IMR-90 (cell line): Measurements from ENCODE around the gene CACNA2D3. TPM values are rescaled to one million over a fixed set of nuclear protein-coding genes. Genes with fewer than 3 reads are reported as not detected.

Experiments
- ATAC-seq: fragments of 200-7000 bp; cut with Tn5 transposase; 2 replicates; pipeline ENCODE4 v1.9.1; 2020; ENCODE audit warnings: low read depth, mild to moderate bottlenecking, moderate library complexity
- BruUV-seq: library from RNA; stranded (reverse); fragments of 400-500 nt; replicated peaks from 2 replicates; lab custom pipeline; 2021; lab: Mats Ljungman, UMichigan
- CTCF ChIA-PET: fragments of 300-600 bp; formaldehyde crosslinking; extraction: SDS; loops from one replicate; lab custom pipeline; 2021; ENCODE audit warnings: antibody characterized with exemption; lab: Yijun Ruan, JAX
- POLR2A ChIA-PET: fragments of 300-600 bp; sonication (Branson Sonifier 250); formaldehyde crosslinking; loops from one replicate; lab custom pipeline; 2022; ENCODE audit warnings: antibody characterized with exemption; ENCODE audit not compliant: unreplicated experiment; lab: Charles Lee
- DNase-seq: peaks from one replicate; pipeline ENCODE4 v3.0.0; 2013
- H2AFZ ChIP-seq: replicated peaks from 2 replicates; pipeline ENCODE3; 2013; ENCODE audit warnings: low read length, mild to moderate bottlenecking; ENCODE audit not compliant: poor library complexity
- H2AK5ac ChIP-seq: 2 replicates; pipeline ENCODE4 v1.6.1; 2013; ENCODE audit warnings: low read depth, low read length, inconsistent platforms
- H2AK9ac ChIP-seq: replicated peaks from 2 replicates; pipeline ENCODE3; 2013; ENCODE audit warnings: mild to moderate bottlenecking, low read depth, low read length, moderate library complexity; ENCODE audit not compliant: poor library complexity
- H2BK120ac ChIP-seq: 2 replicates; pipeline ENCODE4 v1.6.1; 2013; ENCODE audit warnings: low read depth, low read length, inconsistent platforms
- H2BK15ac ChIP-seq: 3 replicates; pipeline ENCODE4 v1.6.1; 2013; ENCODE audit warnings: low read depth, low read length, inconsistent platforms
- H2BK20ac ChIP-seq: 2 replicates; pipeline ENCODE4 v1.6.1; 2013; ENCODE audit warnings: low read depth, mild to moderate bottlenecking, inconsistent platforms, low read length, moderate library complexity
- H2BK5ac ChIP-seq: 2 replicates; pipeline ENCODE4 v1.6.1; 2013; ENCODE audit warnings: mild to moderate bottlenecking, low read depth, low read length, inconsistent platforms; ENCODE audit not compliant: poor library complexity, severe bottlenecking
- H3K14ac ChIP-seq: replicated peaks from 2 replicates; pipeline ENCODE4 v1.6.1; 2013; ENCODE audit warnings: low read depth, low read length, inconsistent platforms
- H3K18ac ChIP-seq: 2 replicates; pipeline ENCODE4 v1.6.1; 2013; ENCODE audit warnings: low read depth, low read length, control low read depth
- H3K23ac ChIP-seq: 2 replicates; pipeline ENCODE4 v1.6.1; 2013; ENCODE audit warnings: low read depth, low read length, inconsistent platforms
- H3K27ac ChIP-seq: 2 replicates; pipeline ENCODE4 v1.5.1; 2013; ENCODE audit warnings: mild to moderate bottlenecking, control low read depth, low read length; ENCODE audit not compliant: insufficient read depth
- H3K27me3 ChIP-seq: 2 replicates; pipeline ENCODE4 v1.6.1; 2013; ENCODE audit warnings: low read length; ENCODE audit not compliant: control insufficient read depth, insufficient read depth
- H3K36me3 ChIP-seq: 2 replicates; pipeline ENCODE4 v1.6.1; 2013; ENCODE audit warnings: low read length, mixed read lengths; ENCODE audit not compliant: control insufficient read depth, insufficient read depth
- H3K4ac ChIP-seq: 2 replicates; pipeline ENCODE4 v1.6.1; 2013; ENCODE audit warnings: low read depth, low read length, inconsistent platforms
- H3K4me1 ChIP-seq: 2 replicates; pipeline ENCODE4 v1.6.1; 2013; ENCODE audit warnings: low read length, mixed read lengths; ENCODE audit not compliant: control insufficient read depth, insufficient read depth
- H3K4me2 ChIP-seq: 2 replicates; pipeline ENCODE4 v1.6.1; 2013; ENCODE audit warnings: low read depth, mild to moderate bottlenecking, control low read depth, low read length, moderate library complexity
- H3K4me3 ChIP-seq: 2 replicates; pipeline ENCODE4 v1.5.1; 2013; ENCODE audit warnings: low read depth, mild to moderate bottlenecking, control low read depth, low read length, moderate library complexity; ENCODE audit not compliant: insufficient read depth
- H3K56ac ChIP-seq: 2 replicates; pipeline ENCODE4 v1.6.1; 2013; ENCODE audit warnings: low read length, inconsistent platforms; ENCODE audit not compliant: insufficient read depth; ENCODE audit errors: extremely low read depth
- H3K79me1 ChIP-seq, 2 experiments: 2 replicates each; pipeline ENCODE4 v1.6.1; 2013; ENCODE audit warnings: low read length in 2 of 2, inconsistent platforms in 1 of 2, low read depth in 1 of 2
- H3K9ac ChIP-seq: 2 replicates; pipeline ENCODE4 v1.6.1; 2013; ENCODE audit warnings: low read depth, low read length, control low read depth
- H3K9me1 ChIP-seq: 2 replicates; pipeline ENCODE4 v1.6.1; 2013; ENCODE audit warnings: low read length, inconsistent platforms; ENCODE audit not compliant: insufficient read depth
- H3K9me3 ChIP-seq: 2 replicates; pipeline ENCODE4 v1.6.1; 2013; ENCODE audit warnings: low read length; ENCODE audit not compliant: control insufficient read depth, insufficient read depth
- H4K20me1 ChIP-seq: 2 replicates; pipeline ENCODE4 v1.6.1; 2013; ENCODE audit warnings: low read length, inconsistent platforms; ENCODE audit not compliant: insufficient read depth
- H4K5ac ChIP-seq: 2 replicates; pipeline ENCODE4 v1.6.1; 2013; ENCODE audit warnings: mild to moderate bottlenecking, low read depth, low read length, control low read depth
- H4K8ac ChIP-seq, 2 experiments: 2 replicates each; pipeline ENCODE4 v1.6.1; 2013; ENCODE audit warnings: low read depth in 2 of 2, low read length in 2 of 2, control low read depth in 1 of 2, inconsistent platforms in 1 of 2
- H4K91ac ChIP-seq: 2 replicates; pipeline ENCODE4 v1.6.1; 2013; ENCODE audit warnings: low read depth, low read length, inconsistent platforms; ENCODE audit not compliant: insufficient read depth
- BHLHE40 ChIP-seq: fragments of 150-350 bp; IDR thresholded peaks from 2 replicates; pipeline ENCODE4 v1.6.1; 2016; ENCODE audit warnings: mild to moderate bottlenecking, low read depth, low read length
- CEBPB ChIP-seq: IDR thresholded peaks from 2 replicates; pipeline ENCODE4 v1.6.1; 2012; ENCODE audit warnings: low read depth, low read length, improper control_type of control experiment
- FOS ChIP-seq: fragments of 150-350 bp; IDR thresholded peaks from 2 replicates; pipeline ENCODE4 v1.6.1; 2016; ENCODE audit warnings: low read depth, low read length
- MAFK ChIP-seq: IDR thresholded peaks from 2 replicates; pipeline ENCODE4 v1.6.1; 2012; ENCODE audit warnings: low read depth, low read length, improper control_type of control experiment
- MAZ ChIP-seq: IDR thresholded peaks from 2 replicates; pipeline ENCODE4 v1.6.1; 2012; ENCODE audit warnings: low read depth, mild to moderate bottlenecking, low read length, improper control_type of control experiment, moderate library complexity, borderline replicate concordance
- NFE2L2 ChIP-seq: fragments of 150-350 bp; IDR thresholded peaks from 2 replicates; pipeline ENCODE4 v1.6.1; 2016; ENCODE audit warnings: low read depth, mild to moderate bottlenecking, low read length
- POLR2A ChIP-seq: IDR thresholded peaks from 2 replicates; pipeline ENCODE4 v1.6.1; 2012; ENCODE audit warnings: mild to moderate bottlenecking, low read depth, low read length
- RAD21 ChIP-seq: IDR thresholded peaks from 2 replicates; pipeline ENCODE4 v1.6.1; 2012; ENCODE audit warnings: low read length, improper control_type of control experiment
- RCOR1 ChIP-seq: IDR thresholded peaks from 2 replicates; pipeline ENCODE4 v1.6.1; 2012; ENCODE audit warnings: mild to moderate bottlenecking, low read length, improper control_type of control experiment; ENCODE audit not compliant: insufficient replicate concordance
- RFX5 ChIP-seq: IDR thresholded peaks from 2 replicates; pipeline ENCODE4 v1.8.0; 2012; ENCODE audit warnings: low read depth, mild to moderate bottlenecking, low read length, moderate library complexity
- SMC3 ChIP-seq: fragments of 150-350 bp; IDR thresholded peaks from 2 replicates; pipeline ENCODE4 v1.6.1; 2016; ENCODE audit warnings: low read depth, mild to moderate bottlenecking, antibody characterized with exemption, low read length, moderate library complexity
- WGBS, 2 experiments: methylation state at CpG; one replicate each; pipeline versions ENCODE4 v1.1.5 to v1.1.7; 2013; ENCODE audit warnings: missing lambda C conversion rate in 2 of 2; ENCODE audit not compliant: insufficient read length in 1 of 2; ENCODE audit errors: extremely low coverage in 2 of 2; 5-methylcytosine and 5-hydroxymethylcytosine counted together
- dilution Hi-C: fragments of 300-500 bp; cut with HindIII; formaldehyde crosslinking; loops from one replicate; pipeline ENCODE4 v1.14.3; 2018; ENCODE audit warnings: low sequenced_read_pairs; ENCODE audit not compliant: unreplicated experiment
- in situ Hi-C: fragments of 300-500 bp; cut with MboI; formaldehyde crosslinking; loops from 3 replicates; pipeline ENCODE4 v1.14.3; 2019; ENCODE audit warnings: low sequenced_read_pairs, inconsistent platforms, mixed read lengths
- intact Hi-C: fragments of 100-400 bp; cut with micrococcal nuclease; formaldehyde crosslinking; loops from 2 replicates; pipeline ENCODE4 v1.10.0; 2022
- polyA plus RNA-seq, 3 experiments: library from polyadenylated mRNA; depleted of rRNA; stranded (reverse); fragments of >200 nt; gene quantifications; 2 replicates each; pipeline ENCODE4 v1.2.3, GENCODE V29; 2012; ENCODE audit warnings: low replicate concordance in 1 of 3
- total RNA-seq: library from RNA; depleted of rRNA; stranded (reverse); fragments of >200 nt; gene quantifications from 2 replicates; pipeline ENCODE4 v1.2.3, GENCODE V29; 2012
- TF ChIP-seq, protein P1 (sequence below): conservative IDR thresholded peaks from 2 replicates; pipeline ENCODE4 v1.5.1; 2012; ENCODE audit warnings: mild to moderate bottlenecking, low read depth, low read length, improper control_type of control experiment
- TF ChIP-seq, protein P2 (sequence below): fragments of 150-350 bp; IDR thresholded peaks from 2 replicates; pipeline ENCODE4 v1.6.1; 2016; ENCODE audit warnings: low read depth, mild to moderate bottlenecking, low read length, moderate library complexity, borderline replicate concordance

Gene CACNA2D3
- total and polyA plus RNA-seq, 2 of the 4 experiments (the other 2 are of a cell fraction): 0.36 to 0.41 TPM

DNA sequence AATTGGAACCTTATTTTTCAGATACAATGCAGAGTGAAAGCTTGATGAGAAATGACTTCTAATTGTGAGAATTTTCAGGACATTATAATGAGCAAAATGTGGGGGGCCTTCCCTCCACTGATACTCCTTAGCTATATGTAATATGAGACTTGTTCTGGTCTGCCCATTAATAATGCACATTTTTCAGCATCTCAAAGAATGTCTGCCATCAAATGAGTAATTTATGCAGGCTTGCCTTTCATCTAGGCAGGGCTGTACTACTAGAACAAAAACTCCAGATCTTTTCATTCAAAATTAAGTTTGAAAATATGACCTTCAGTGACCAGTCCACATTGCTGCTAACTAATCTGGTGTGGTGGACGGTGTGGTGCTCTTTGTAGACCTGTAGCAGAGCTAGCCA is 678.1 kb downstream of the CACNA2D3 start:
- dilution Hi-C loops (no loop called here), in situ Hi-C loops (no loop called here), intact Hi-C loops (no loop called here)
- Histone ChIP-seq H2BK20ac (no peak overlapping the region), H3K9me3 (no peaks in the 10 kb centered on the region), H4K20me1 (no peaks in the 10 kb centered on the region), H3K4me2 (no peak overlapping the region), H2BK5ac (no peak overlapping the region), H2AK5ac (no peak overlapping the region), H2AK9ac (no peak overlapping the region), H3K4ac (no peak overlapping the region), H4K8ac (no peak overlapping the region), H2BK120ac (no peak overlapping the region), H4K5ac (no peak overlapping the region), H3K79me1 (no peaks in the 10 kb centered on the region), H3K4me1 (no peaks in the 10 kb centered on the region), H3K9ac (no peak overlapping the region), H4K91ac (no peak overlapping the region), H3K23ac (no peak overlapping the region), H3K27me3 (peaks cover 7% of the 10 kb centered on the region; the same call in 1 of the 2 replicates), H2BK15ac (no peak overlapping the region), H3K27ac (no peak overlapping the region), H2AFZ (no peak overlapping the region), H3K18ac (no peak overlapping the region), H3K9me1 (no peaks in the 10 kb centered on the region), H3K4me3 (no peak overlapping the region), H3K36me3 (no peaks in the 10 kb centered on the region), H3K56ac (no peak overlapping the region), H3K14ac (no peak overlapping the region)
- no peak for ATAC-seq
- ChIA-PET POLR2A (no interaction called here), CTCF (no interaction called here)
- no CpG with 5 or more reads among the region's 1 CpG for WGBS, 2 experiments
- BruUV-seq: no TSS peak
- TF ChIP-seq NFE2L2: no peak
- no peak for TF ChIP-seq POLR2A
- no peak for TF ChIP-seq MAFK
- TF ChIP-seq, protein P1, sequence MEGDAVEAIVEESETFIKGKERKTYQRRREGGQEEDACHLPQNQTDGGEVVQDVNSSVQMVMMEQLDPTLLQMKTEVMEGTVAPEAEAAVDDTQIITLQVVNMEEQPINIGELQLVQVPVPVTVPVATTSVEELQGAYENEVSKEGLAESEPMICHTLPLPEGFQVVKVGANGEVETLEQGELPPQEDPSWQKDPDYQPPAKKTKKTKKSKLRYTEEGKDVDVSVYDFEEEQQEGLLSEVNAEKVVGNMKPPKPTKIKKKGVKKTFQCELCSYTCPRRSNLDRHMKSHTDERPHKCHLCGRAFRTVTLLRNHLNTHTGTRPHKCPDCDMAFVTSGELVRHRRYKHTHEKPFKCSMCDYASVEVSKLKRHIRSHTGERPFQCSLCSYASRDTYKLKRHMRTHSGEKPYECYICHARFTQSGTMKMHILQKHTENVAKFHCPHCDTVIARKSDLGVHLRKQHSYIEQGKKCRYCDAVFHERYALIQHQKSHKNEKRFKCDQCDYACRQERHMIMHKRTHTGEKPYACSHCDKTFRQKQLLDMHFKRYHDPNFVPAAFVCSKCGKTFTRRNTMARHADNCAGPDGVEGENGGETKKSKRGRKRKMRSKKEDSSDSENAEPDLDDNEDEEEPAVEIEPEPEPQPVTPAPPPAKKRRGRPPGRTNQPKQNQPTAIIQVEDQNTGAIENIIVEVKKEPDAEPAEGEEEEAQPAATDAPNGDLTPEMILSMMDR: no peak
- TF ChIP-seq RFX5: no peak
- TF ChIP-seq SMC3: no peak
- no peak for TF ChIP-seq CEBPB
- TF ChIP-seq, protein P2, sequence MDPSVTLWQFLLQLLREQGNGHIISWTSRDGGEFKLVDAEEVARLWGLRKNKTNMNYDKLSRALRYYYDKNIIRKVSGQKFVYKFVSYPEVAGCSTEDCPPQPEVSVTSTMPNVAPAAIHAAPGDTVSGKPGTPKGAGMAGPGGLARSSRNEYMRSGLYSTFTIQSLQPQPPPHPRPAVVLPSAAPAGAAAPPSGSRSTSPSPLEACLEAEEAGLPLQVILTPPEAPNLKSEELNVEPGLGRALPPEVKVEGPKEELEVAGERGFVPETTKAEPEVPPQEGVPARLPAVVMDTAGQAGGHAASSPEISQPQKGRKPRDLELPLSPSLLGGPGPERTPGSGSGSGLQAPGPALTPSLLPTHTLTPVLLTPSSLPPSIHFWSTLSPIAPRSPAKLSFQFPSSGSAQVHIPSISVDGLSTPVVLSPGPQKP: no peak
- TF ChIP-seq BHLHE40: no peak
- no peak for TF ChIP-seq RAD21
- TF ChIP-seq FOS: no peak
- no peak for TF ChIP-seq RCOR1
- TF ChIP-seq MAZ: no peak
- no peak for DNase-seq
